Measurements from ENCODE around the gene CHRNE. TPM values are rescaled to one million over a fixed set of nuclear protein-coding genes. Genes with fewer than 3 reads are reported as not detected.

Gene CHRNE
- polyA plus RNA-seq, 1 donor from 2014 or later = 0.25 TPM

DNA sequence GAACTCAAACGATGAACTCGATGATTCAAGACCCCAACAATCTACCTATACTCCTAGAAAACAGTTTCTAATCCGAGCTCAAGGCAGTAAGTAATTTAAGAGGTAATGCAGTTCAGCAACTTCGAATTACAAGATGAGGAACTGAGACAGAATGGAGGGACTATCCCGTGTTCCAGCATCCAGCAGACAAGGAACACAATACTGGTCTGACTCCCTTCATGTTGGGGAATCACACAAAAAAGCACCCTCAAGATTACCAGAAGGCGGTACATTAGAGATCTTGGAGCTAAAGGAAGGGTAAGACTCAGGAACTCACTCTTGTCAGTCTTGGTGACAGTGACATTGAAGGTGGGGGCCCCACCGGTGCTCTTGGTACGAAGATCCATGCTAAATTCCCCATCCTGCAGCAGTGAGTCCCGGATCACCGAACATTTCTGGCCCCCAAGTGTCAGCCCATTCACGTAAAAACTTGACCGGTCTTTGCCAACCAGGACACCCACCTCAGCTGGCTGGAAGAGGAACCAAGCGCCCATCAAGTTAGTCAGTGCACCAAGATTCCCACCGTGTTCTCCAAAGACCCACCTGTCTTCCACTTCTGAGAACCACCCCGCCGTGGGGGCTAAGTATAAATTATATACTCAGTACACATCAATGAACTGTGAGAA lies 43.5 kb upstream of the CHRNE start:
- H3K27me3 ChIP-seq (ENCODE audit: insufficient read depth, low read depth, low read length) = peaks cover 3% of the 10 kb centered on the region
- H3K27ac ChIP-seq (ENCODE audit: low read length) = no peak overlapping the region
- H3K79me2 ChIP-seq (replicated peaks; ENCODE audit: insufficient read depth, low read length) = peaks cover 7% of the 10 kb centered on the region
- H3K9ac ChIP-seq (ENCODE audit: low read length) = no peak overlapping the region
- no peaks in the 10 kb centered on the region for H3K36me3 ChIP-seq (ENCODE audit: insufficient read depth, low read length)
- no peaks in the 10 kb centered on the region for H3K9me3 ChIP-seq (ENCODE audit: low read length)
- no peaks in the 10 kb centered on the region for H4K20me1 ChIP-seq (ENCODE audit: insufficient read depth)
- no peaks in the 10 kb centered on the region for H3K9me2 ChIP-seq (ENCODE audit: insufficient read depth, low read length)
- H3K4me3 ChIP-seq (ENCODE audit: low read length) = peak overlapping the region; percentile 99
- no peaks in the 10 kb centered on the region for H3F3A ChIP-seq (ENCODE audit: insufficient read depth, low read length, poor library complexity, severe bottlenecking)
- no peak overlapping the region for H3K4me2 ChIP-seq (ENCODE audit: low read length)
- H2AFZ ChIP-seq (ENCODE audit: low read depth, low read length) = no peak overlapping the region
- no peak for TF ChIP-seq RAD21 (conservative IDR thresholded peaks at IDR 0.05)
- TF ChIP-seq SMC3 (conservative IDR thresholded peaks at IDR 0.05; ENCODE audit: poor library complexity) = no peak
- TF ChIP-seq MXI1 (conservative IDR thresholded peaks at IDR 0.05; ENCODE audit: poor library complexity, severe bottlenecking) = no peak
- TF ChIP-seq, protein P1, sequence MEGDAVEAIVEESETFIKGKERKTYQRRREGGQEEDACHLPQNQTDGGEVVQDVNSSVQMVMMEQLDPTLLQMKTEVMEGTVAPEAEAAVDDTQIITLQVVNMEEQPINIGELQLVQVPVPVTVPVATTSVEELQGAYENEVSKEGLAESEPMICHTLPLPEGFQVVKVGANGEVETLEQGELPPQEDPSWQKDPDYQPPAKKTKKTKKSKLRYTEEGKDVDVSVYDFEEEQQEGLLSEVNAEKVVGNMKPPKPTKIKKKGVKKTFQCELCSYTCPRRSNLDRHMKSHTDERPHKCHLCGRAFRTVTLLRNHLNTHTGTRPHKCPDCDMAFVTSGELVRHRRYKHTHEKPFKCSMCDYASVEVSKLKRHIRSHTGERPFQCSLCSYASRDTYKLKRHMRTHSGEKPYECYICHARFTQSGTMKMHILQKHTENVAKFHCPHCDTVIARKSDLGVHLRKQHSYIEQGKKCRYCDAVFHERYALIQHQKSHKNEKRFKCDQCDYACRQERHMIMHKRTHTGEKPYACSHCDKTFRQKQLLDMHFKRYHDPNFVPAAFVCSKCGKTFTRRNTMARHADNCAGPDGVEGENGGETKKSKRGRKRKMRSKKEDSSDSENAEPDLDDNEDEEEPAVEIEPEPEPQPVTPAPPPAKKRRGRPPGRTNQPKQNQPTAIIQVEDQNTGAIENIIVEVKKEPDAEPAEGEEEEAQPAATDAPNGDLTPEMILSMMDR (IDR thresholded peaks at IDR 0.05; ENCODE audit: poor library complexity, severe bottlenecking) = no peak
- TF ChIP-seq EP300 (conservative IDR thresholded peaks at IDR 0.05; ENCODE audit: poor library complexity, severe bottlenecking) = no peak
- no peak for TF ChIP-seq POLR2AphosphoS5 (IDR thresholded peaks at IDR 0.05)
- TF ChIP-seq EZH2 (IDR thresholded peaks at IDR 0.05; ENCODE audit: borderline replicate concordance, insufficient read depth, low read length, poor library complexity, severe bottlenecking) = no peak
- TF ChIP-seq, protein P2, sequence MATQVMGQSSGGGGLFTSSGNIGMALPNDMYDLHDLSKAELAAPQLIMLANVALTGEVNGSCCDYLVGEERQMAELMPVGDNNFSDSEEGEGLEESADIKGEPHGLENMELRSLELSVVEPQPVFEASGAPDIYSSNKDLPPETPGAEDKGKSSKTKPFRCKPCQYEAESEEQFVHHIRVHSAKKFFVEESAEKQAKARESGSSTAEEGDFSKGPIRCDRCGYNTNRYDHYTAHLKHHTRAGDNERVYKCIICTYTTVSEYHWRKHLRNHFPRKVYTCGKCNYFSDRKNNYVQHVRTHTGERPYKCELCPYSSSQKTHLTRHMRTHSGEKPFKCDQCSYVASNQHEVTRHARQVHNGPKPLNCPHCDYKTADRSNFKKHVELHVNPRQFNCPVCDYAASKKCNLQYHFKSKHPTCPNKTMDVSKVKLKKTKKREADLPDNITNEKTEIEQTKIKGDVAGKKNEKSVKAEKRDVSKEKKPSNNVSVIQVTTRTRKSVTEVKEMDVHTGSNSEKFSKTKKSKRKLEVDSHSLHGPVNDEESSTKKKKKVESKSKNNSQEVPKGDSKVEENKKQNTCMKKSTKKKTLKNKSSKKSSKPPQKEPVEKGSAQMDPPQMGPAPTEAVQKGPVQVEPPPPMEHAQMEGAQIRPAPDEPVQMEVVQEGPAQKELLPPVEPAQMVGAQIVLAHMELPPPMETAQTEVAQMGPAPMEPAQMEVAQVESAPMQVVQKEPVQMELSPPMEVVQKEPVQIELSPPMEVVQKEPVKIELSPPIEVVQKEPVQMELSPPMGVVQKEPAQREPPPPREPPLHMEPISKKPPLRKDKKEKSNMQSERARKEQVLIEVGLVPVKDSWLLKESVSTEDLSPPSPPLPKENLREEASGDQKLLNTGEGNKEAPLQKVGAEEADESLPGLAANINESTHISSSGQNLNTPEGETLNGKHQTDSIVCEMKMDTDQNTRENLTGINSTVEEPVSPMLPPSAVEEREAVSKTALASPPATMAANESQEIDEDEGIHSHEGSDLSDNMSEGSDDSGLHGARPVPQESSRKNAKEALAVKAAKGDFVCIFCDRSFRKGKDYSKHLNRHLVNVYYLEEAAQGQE (IDR thresholded peaks at IDR 0.05; ENCODE audit: borderline replicate concordance) = no peak
- no peak for TF ChIP-seq TAF1 (IDR thresholded peaks at IDR 0.05; ENCODE audit: low read depth)

DNA sequence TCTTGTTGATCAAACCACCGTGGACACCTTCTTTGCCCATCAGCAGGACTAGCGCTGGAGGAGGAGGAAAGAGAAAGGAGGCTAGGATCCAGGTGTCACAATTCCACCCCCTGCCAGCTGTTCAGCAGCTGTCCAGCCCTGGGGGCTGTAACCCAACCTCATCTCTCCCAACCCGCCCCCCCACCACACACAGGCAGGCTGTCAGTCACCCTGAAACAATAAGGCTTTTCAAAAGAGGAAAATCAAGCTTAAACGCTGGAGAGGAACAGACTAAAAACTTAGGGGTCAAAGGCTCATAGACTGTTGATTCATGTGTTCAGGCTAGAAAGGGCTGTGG lies 43.0 kb upstream of the CHRNE start:
- no peak for TF ChIP-seq EP300 (conservative IDR thresholded peaks at IDR 0.05; ENCODE audit: poor library complexity, severe bottlenecking)
- no peak for TF ChIP-seq SMC3 (conservative IDR thresholded peaks at IDR 0.05; ENCODE audit: poor library complexity)
- TF ChIP-seq, protein P1 (IDR thresholded peaks at IDR 0.05; ENCODE audit: poor library complexity, severe bottlenecking) = no peak
- no peak for TF ChIP-seq MXI1 (conservative IDR thresholded peaks at IDR 0.05; ENCODE audit: poor library complexity, severe bottlenecking)
- no peak for TF ChIP-seq TAF1 (IDR thresholded peaks at IDR 0.05; ENCODE audit: low read depth)
- TF ChIP-seq POLR2AphosphoS5 (IDR thresholded peaks at IDR 0.05) = no peak
- TF ChIP-seq, protein P2 (IDR thresholded peaks at IDR 0.05; ENCODE audit: borderline replicate concordance) = no peak
- TF ChIP-seq RAD21 (conservative IDR thresholded peaks at IDR 0.05) = no peak
- Histone ChIP-seq H3K79me2 (replicated peaks; ENCODE audit: insufficient read depth, low read length) (peaks cover 12% of the 10 kb centered on the region), H2AFZ (ENCODE audit: low read depth, low read length) (no peak overlapping the region), H3K9me3 (ENCODE audit: low read length) (no peaks in the 10 kb centered on the region), H3K36me3 (ENCODE audit: insufficient read depth, low read length) (no peaks in the 10 kb centered on the region), H3K4me2 (ENCODE audit: low read length) (no peak overlapping the region), H3F3A (ENCODE audit: insufficient read depth, low read length, poor library complexity, severe bottlenecking) (no peaks in the 10 kb centered on the region), H4K20me1 (ENCODE audit: insufficient read depth) (no peaks in the 10 kb centered on the region), H3K27me3 (ENCODE audit: insufficient read depth, low read depth, low read length) (peaks cover 3% of the 10 kb centered on the region), H3K9ac (ENCODE audit: low read length) (no peak overlapping the region), H3K27ac (ENCODE audit: low read length) (no peak overlapping the region), H3K9me2 (ENCODE audit: insufficient read depth, low read length) (no peaks in the 10 kb centered on the region), H3K4me3 (ENCODE audit: low read length) (no peak overlapping the region)

Measured in neural cell (in vitro differentiated cells).